HEK293T (cell line): Measurements from ENCODE around the gene GAPDH.
"Not testable (repeated sequence)": the region's sequence is repeated elsewhere in the genome, so short reads cannot be mapped to it uniquely, and the experiment has no call there.

Experiments used
- CTCF ChIA-PET: fragments of 350-600 bp; formaldehyde crosslinking; extraction: SDS; loops from one replicate; lab custom pipeline; 2021; ENCODE audit warnings: antibody characterized with exemption, inconsistent platforms; lab: Yijun Ruan, JAX
- POLR2A ChIA-PET: fragments of 350-600 bp; formaldehyde crosslinking; extraction: SDS; loops from one replicate; lab custom pipeline; 2020; ENCODE audit warnings: antibody characterized with exemption, inconsistent platforms; lab: Yijun Ruan, JAX
- DNase-seq: peaks from one replicate; pipeline ENCODE4 v3.0.0; 2012; ENCODE audit warnings: mixed read lengths; ENCODE audit errors: extremely low spot score
- ARNT ChIP-seq: fragments of 450-650 bp; IDR thresholded peaks from 2 replicates; pipeline ENCODE4 v1.6.1; 2017; ENCODE audit warnings: mild to moderate bottlenecking
- BHLHE40 ChIP-seq: fragments of 450-650 bp; IDR thresholded peaks from 2 replicates; pipeline ENCODE4 v1.6.1; 2016; ENCODE audit warnings: mild to moderate bottlenecking, moderate library complexity, borderline replicate concordance
- CTBP1 ChIP-seq: fragments of 450-650 bp; IDR thresholded peaks from 2 replicates; pipeline ENCODE4 v1.6.1; 2016; ENCODE audit warnings: borderline replicate concordance
- ELF4 ChIP-seq: fragments of 450-650 bp; IDR thresholded peaks from 2 replicates; pipeline ENCODE4 v1.6.1; 2017; ENCODE audit warnings: antibody characterized with exemption
- FOXA1 ChIP-seq: fragments of 450-650 bp; IDR thresholded peaks from 2 replicates; pipeline ENCODE4 v1.6.1; 2016; ENCODE audit warnings: mild to moderate bottlenecking
- FOXK2 ChIP-seq: fragments of 450-650 bp; IDR thresholded peaks from 2 replicates; pipeline ENCODE4 v1.6.1; 2016; ENCODE audit warnings: mild to moderate bottlenecking
- FOXM1 ChIP-seq: fragments of 450-650 bp; IDR thresholded peaks from 2 replicates; pipeline ENCODE4 v1.6.1; 2017; ENCODE audit warnings: mild to moderate bottlenecking, borderline replicate concordance
- HDGF ChIP-seq: fragments of 450-650 bp; IDR thresholded peaks from 2 replicates; pipeline ENCODE4 v1.6.1; 2017; ENCODE audit warnings: antibody characterized with exemption, borderline replicate concordance
- L3MBTL2 ChIP-seq: fragments of 450-650 bp; conservative IDR thresholded peaks from 2 replicates; pipeline ENCODE4 v1.6.1; 2016; ENCODE audit warnings: mild to moderate bottlenecking
- LEF1 ChIP-seq: fragments of 450-650 bp; IDR thresholded peaks from 2 replicates; pipeline ENCODE4 v1.6.1; 2017; ENCODE audit warnings: mild to moderate bottlenecking, borderline replicate concordance
- NFRKB ChIP-seq: fragments of 450-650 bp; IDR thresholded peaks from 2 replicates; pipeline ENCODE4 v1.6.1; 2016; ENCODE audit warnings: mild to moderate bottlenecking, moderate library complexity
- PKNOX1 ChIP-seq: fragments of 450-650 bp; IDR thresholded peaks from 2 replicates; pipeline ENCODE4 v1.6.1; 2016
- SP1 ChIP-seq: fragments of 450-650 bp; IDR thresholded peaks from 2 replicates; pipeline ENCODE4 v1.6.1; 2017
- SUZ12 ChIP-seq: fragments of 450-650 bp; IDR thresholded peaks from 2 replicates; pipeline ENCODE4 v1.6.1; 2016; ENCODE audit warnings: mild to moderate bottlenecking
- TARDBP ChIP-seq: fragments of 450-650 bp; IDR thresholded peaks from 2 replicates; pipeline ENCODE4 v1.6.1; 2016
- ZNF384 ChIP-seq: fragments of 450-650 bp; IDR thresholded peaks from 2 replicates; pipeline ENCODE4 v1.6.1; 2016

GAPDH gene

GRCh38 chr12:6575648-6576047, 41.3 kb downstream of the GAPDH start:
- CTCF ChIA-PET, result interaction anchor here (0.7 kb wide), 1 partner anchor 250 kb away, joined by 5 read pairs; no protein-coding TSS in a partner anchor
- no peak for DNase-seq
- POLR2A ChIA-PET, result no interaction called here
- TF ChIP-seq CTBP1, result no peak

- ChIA-PET POLR2A (interaction anchor here (1.6 kb wide), 1 partner anchor 14 kb away, joined by 5 read pairs; the partner anchor contains the start of gene NOP2), CTCF (no interaction called here)
- no peak for TF ChIP-seq FOXM1
- TF ChIP-seq ARNT, result no peak
- no peak for TF ChIP-seq SP1
- TF ChIP-seq PKNOX1, result no peak
- no peak for TF ChIP-seq BHLHE40
- no peak for TF ChIP-seq FOXA1
- TF ChIP-seq FOXK2, result no peak
- TF ChIP-seq ZNF384, result no peak
- TF ChIP-seq CTBP1, result no peak
- no peak for TF ChIP-seq SUZ12
- TF ChIP-seq HDGF, result no peak
- DNase-seq, result peak; percentile 28
Observed at GRCh38 chr12:6582196-6582595, 47.9 kb downstream of the GAPDH start.

- DNase-seq, result no peak
- CTCF ChIA-PET, result interaction anchor here (0.7 to 0.9 kb wide), 3 partner anchors 12 to 14 kb away, joined by 3 to 4 read pairs (median 3); no protein-coding TSS in a partner anchor
- POLR2A ChIA-PET, result interaction anchor here (0.7 to 1.6 kb wide), 2 partner anchors 15 to 49 kb away, joined by 3 to 5 read pairs; partner anchors contain the start of genes GAPDH and NOP2
- TF ChIP-seq CTBP1, result no peak
- no peak for TF ChIP-seq FOXA1
- no peak for TF ChIP-seq NFRKB
- TF ChIP-seq L3MBTL2, result no peak
- no peak for TF ChIP-seq FOXM1
Observed at GRCh38 chr12:6582959-6583358, 48.6 kb downstream of the GAPDH start.

GRCh38 chr12:6584293-6584692, 50.0 kb downstream of the GAPDH start:
- CTCF ChIA-PET, result no interaction called here
- POLR2A ChIA-PET, result no interaction called here

GRCh38 chr12:6586569-6586968, 52.3 kb downstream of the GAPDH start:
- not testable (repeated sequence) for DNase-seq
- ChIA-PET POLR2A (interaction anchor here (0.9 kb wide), 1 partner anchor 18 kb away, joined by 4 read pairs; the partner anchor contains the start of gene NOP2), CTCF (interaction anchor here (0.6 kb wide), 1 partner anchor 82 kb away, joined by 3 read pairs; no protein-coding TSS in a partner anchor)

More at GRCh38 chr12:6584293-6584692, 50.0 kb downstream of the GAPDH start:
- no peak for DNase-seq
- TF ChIP-seq FOXM1 (no peak), FOXK2 (no peak), ARNT (no peak), NFRKB (no peak), ELF4 (no peak), BHLHE40 (no peak), CTBP1 (no peak), PKNOX1 (no peak), SUZ12 (no peak), LEF1 (no peak), TARDBP (no peak), HDGF (no peak), SP1 (no peak), L3MBTL2 (no peak), ZNF384 (no peak), FOXA1 (no peak)
